ENCODE data around the gene VPS13D.
A peak's percentile ranks its signal among the peaks of the same experiment; 100 is the strongest.

VPS13D gene

GRCh38 chr1:12230549-12231275 lies 882 bp downstream of the VPS13D start:
- no peak for DNase-seq

- DNase-seq, result no peak
Measured at GRCh38 chr1:12231276-12231595, 1.4 kb downstream of the VPS13D start.

GRCh38 chr1:12232221-12232620 lies 2.4 kb downstream of the VPS13D start:
- DNase-seq, result no peak

- peak; percentile 43 for DNase-seq
Measured at GRCh38 chr1:12244078-12244477, 14.2 kb downstream of the VPS13D start.

- no peak for DNase-seq
Measured at GRCh38 chr1:12244585-12244984, 14.8 kb downstream of the VPS13D start.

GRCh38 chr1:12245116-12245515 lies 15.3 kb downstream of the VPS13D start:
- DNase-seq, result no peak

GRCh38 chr1:12245733-12246132 lies 15.9 kb downstream of the VPS13D start:
- no peak for DNase-seq

GRCh38 chr1:12246584-12246983 lies 16.8 kb downstream of the VPS13D start:
- DNase-seq, result no peak

GRCh38 chr1:12249181-12249580 lies 19.4 kb downstream of the VPS13D start:
- no peak for DNase-seq

GRCh38 chr1:12249748-12250147 lies 19.9 kb downstream of the VPS13D start:
- DNase-seq, result no peak

- no peak for DNase-seq
Measured at GRCh38 chr1:12251442-12251841, 21.6 kb downstream of the VPS13D start.

- no peak for DNase-seq
Measured at GRCh38 chr1:12255913-12256312, 26.1 kb downstream of the VPS13D start.

- peak; percentile 51 for DNase-seq
Measured at GRCh38 chr1:12258272-12258671, 28.4 kb downstream of the VPS13D start.

- no peak for DNase-seq
Measured at GRCh38 chr1:12269351-12269750, 39.5 kb downstream of the VPS13D start.

- DNase-seq, result no peak
Measured at GRCh38 chr1:12271033-12271432, 41.2 kb downstream of the VPS13D start.

GRCh38 chr1:12272770-12273169 lies 42.9 kb downstream of the VPS13D start:
- no peak for DNase-seq

- peak; percentile 36 for DNase-seq
Measured at GRCh38 chr1:12275370-12275769, 45.5 kb downstream of the VPS13D start.

GRCh38 chr1:12276225-12276624 lies 46.4 kb downstream of the VPS13D start:
- DNase-seq, result peak; percentile 33

GRCh38 chr1:12279003-12279402 lies 49.2 kb downstream of the VPS13D start:
- DNase-seq, result no peak

GRCh38 chr1:12279728-12280464 lies 50.1 kb downstream of the VPS13D start:
- no peak for DNase-seq

GRCh38 chr1:12282142-12282541 lies 52.3 kb downstream of the VPS13D start:
- no peak for DNase-seq

GRCh38 chr1:12284486-12284885 lies 54.7 kb downstream of the VPS13D start:
- DNase-seq, result no peak

GRCh38 chr1:12285496-12286143 lies 55.8 kb downstream of the VPS13D start:
- no peak for DNase-seq

- no peak for DNase-seq
Measured at GRCh38 chr1:12287869-12288268, 58.0 kb downstream of the VPS13D start.
